Effector memory CD8-positive, alpha-beta T cell (primary cell): Measurements from ENCODE around the gene CCIN.
"Not testable (repeated sequence)": the region's sequence is repeated elsewhere in the genome, so short reads cannot be mapped to it uniquely, and the experiment has no call there.

Experiments
- ATAC-seq: fragments of 150-1000 bp; cut with Tn5 transposase; replicated peaks from 2 replicates; pipeline ENCODE4 v1.10.0; 2021; ENCODE audit warnings: mild to moderate bottlenecking, moderate library complexity
- DNase-seq, 3 experiments: peaks; one replicate each; pipeline ENCODE4 v3.0.0; 2021
- H3K27ac Mint-ChIP-seq, 2 donors: one replicate each; pipeline ENCODE4 v1.8.0; 2022; ENCODE audit warnings: mild to moderate bottlenecking in 2 of 2, mixed read lengths in 2 of 2, moderate library complexity in 2 of 2
- H3K27me3 Mint-ChIP-seq, 2 donors: one replicate each; pipeline ENCODE4 v1.8.0; 2022; ENCODE audit warnings: mixed read lengths in 2 of 2
- H3K36me3 Mint-ChIP-seq: one replicate; pipeline ENCODE4 v1.8.0; 2022; ENCODE audit warnings: mild to moderate bottlenecking, moderate library complexity, mixed read lengths; ENCODE audit not compliant: insufficient read depth
- H3K4me1 Mint-ChIP-seq, 2 donors: one replicate each; pipeline ENCODE4 v1.8.0; 2022; ENCODE audit warnings: low read depth in 2 of 2, mixed read lengths in 2 of 2
- H3K4me3 Mint-ChIP-seq, 2 donors: one replicate each; pipeline ENCODE4 v1.8.0; 2022; ENCODE audit warnings: mild to moderate bottlenecking in 2 of 2, mixed read lengths in 2 of 2, moderate library complexity in 2 of 2
- H3K9me3 Mint-ChIP-seq, 2 donors: one replicate each; pipeline ENCODE4 v1.8.0; 2022; ENCODE audit warnings: mixed read lengths in 2 of 2
- total RNA-seq, 9 experiments: gene quantifications; one replicate each; lab custom pipeline; 2026; lab: John Stamatoyannopoulos, UW

The CCIN gene
- total RNA-seq: 0 to 0.67 (median 0.21) reads per million in 9 experiments

DNA sequence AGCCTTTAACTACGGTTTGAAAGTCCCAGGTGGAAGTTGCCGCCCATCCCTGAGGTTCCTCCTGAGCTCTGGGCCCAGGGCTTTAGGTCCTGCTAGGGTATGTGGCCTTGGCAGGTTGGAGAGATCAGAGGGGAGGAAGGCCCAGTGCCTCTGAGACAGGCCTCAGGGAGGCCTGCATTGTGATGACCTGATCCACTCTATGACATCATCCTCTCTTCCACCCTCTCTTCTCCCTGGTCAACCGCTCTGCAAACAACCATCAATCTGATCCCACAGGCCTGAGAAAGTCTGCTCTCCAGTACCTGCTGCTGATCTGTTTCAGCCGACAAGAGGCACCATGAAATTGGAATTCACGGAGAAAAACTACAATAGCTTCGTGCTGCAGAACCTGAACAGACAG lies at the start of gene CCIN:
Gene CCIN (plus strand): TSS at position 223 of the 400 bp plus-strand sequence. CDS start 115 bp downstream, at position 338.
- no peak for DNase-seq
- H3K27ac Mint-ChIP-seq: no peak within 1 kb of the TSS
- no peak for ATAC-seq
- H3K4me1 Mint-ChIP-seq: peaks cover 3% of the 10 kb centered on the region in 2 donors
- H3K36me3 Mint-ChIP-seq: peaks cover 15% of the 10 kb centered on the region
- peaks cover 0 to 18% of the 10 kb centered on the region in 2 donors for H3K27me3 Mint-ChIP-seq
- H3K9me3 Mint-ChIP-seq: no peaks in the 10 kb centered on the region
- no peak within 1 kb of the TSS for H3K4me3 Mint-ChIP-seq

DNA sequence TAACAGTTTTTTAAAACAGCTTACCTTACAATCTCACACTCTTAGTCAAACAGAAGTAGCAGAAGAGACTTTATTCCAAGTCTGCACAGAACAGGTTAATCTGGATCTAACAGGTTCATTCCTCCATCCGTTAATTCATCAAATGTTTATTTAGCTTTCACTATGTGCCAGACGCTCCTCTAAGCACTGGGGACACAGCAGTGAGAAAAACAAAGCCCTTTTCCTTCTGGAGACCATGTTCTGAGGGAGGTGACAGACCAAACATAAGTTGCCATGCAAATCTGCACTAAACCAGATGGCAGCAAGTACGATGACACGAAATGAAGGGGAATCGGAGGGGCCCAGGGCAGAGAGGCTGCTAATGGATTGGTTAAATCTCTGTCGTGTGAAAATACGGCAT lies 49.7 kb upstream of the CCIN start:
- H3K4me1 Mint-ChIP-seq: no peaks in the 10 kb centered on the region
- H3K27me3 Mint-ChIP-seq: no peaks in the 10 kb centered on the region
- H3K27ac Mint-ChIP-seq: no peak overlapping the region
- H3K36me3 Mint-ChIP-seq: peaks cover 3% of the 10 kb centered on the region
- no peaks in the 10 kb centered on the region for H3K9me3 Mint-ChIP-seq
- no peak overlapping the region for H3K4me3 Mint-ChIP-seq
- no peak for ATAC-seq
- DNase-seq: no peak

GRCh38 chr9:36120705-36121104 lies 48.5 kb upstream of the CCIN start:
- Mint-ChIP-seq H3K27ac (no peak overlapping the region), H3K4me1 (peaks cover 4 to 6% of the 10 kb centered on the region in 2 donors), H3K9me3 (no peaks in the 10 kb centered on the region), H3K4me3 (no peak overlapping the region), H3K27me3 (no peaks in the 10 kb centered on the region), H3K36me3 (peaks cover 3% of the 10 kb centered on the region)
- no peak for DNase-seq
- ATAC-seq: no peak

- DNase-seq: no peak
- Mint-ChIP-seq H3K4me3 (no peak overlapping the region), H3K4me1 (peaks cover 4 to 7% of the 10 kb centered on the region in 2 donors), H3K27me3 (no peaks in the 10 kb centered on the region), H3K36me3 (no peaks in the 10 kb centered on the region), H3K27ac (no peak overlapping the region), H3K9me3 (no peaks in the 10 kb centered on the region)
- ATAC-seq: no peak
These were observed 47.2 kb upstream of the CCIN start for GRCh38 chr9:36121971-36122370.

DNA sequence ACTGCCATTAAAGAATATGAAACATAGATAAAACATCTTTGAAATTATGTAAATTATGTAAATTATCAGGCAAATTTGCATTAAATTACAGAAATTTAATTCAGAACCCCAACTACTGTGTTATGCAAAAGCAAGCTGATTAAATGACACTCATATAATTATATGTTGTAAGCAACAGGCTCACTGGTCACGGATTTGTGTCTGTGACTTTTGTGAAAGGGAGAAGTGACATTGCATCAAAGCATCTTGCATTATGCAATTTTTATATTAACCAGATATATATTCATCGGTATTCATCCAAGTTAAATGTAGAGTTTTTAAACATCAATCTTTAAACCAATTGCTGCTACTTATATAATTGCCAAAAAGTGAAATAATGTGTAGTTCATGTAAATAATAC lies 45.7 kb upstream of the CCIN start:
- no peak for DNase-seq
- no peak for ATAC-seq
- Mint-ChIP-seq H3K4me3 (no peak overlapping the region), H3K27me3 (no peaks in the 10 kb centered on the region), H3K9me3 (no peaks in the 10 kb centered on the region), H3K4me1 (peaks cover 17 to 22% of the 10 kb centered on the region in 2 donors), H3K27ac (no peak overlapping the region), H3K36me3 (no peaks in the 10 kb centered on the region)

GRCh38 chr9:36125062-36125855 lies 43.9 kb upstream of the CCIN start:
- Mint-ChIP-seq H3K9me3 (no peaks in the 10 kb centered on the region), H3K4me3 (no peak overlapping the region), H3K27ac (peak overlapping the region in 1 of 2 donors; percentile 66), H3K4me1 (peaks cover 18 to 22% of the 10 kb centered on the region in 2 donors), H3K27me3 (no peaks in the 10 kb centered on the region), H3K36me3 (no peaks in the 10 kb centered on the region)
- DNase-seq (no peak), ATAC-seq (no peak)

DNA sequence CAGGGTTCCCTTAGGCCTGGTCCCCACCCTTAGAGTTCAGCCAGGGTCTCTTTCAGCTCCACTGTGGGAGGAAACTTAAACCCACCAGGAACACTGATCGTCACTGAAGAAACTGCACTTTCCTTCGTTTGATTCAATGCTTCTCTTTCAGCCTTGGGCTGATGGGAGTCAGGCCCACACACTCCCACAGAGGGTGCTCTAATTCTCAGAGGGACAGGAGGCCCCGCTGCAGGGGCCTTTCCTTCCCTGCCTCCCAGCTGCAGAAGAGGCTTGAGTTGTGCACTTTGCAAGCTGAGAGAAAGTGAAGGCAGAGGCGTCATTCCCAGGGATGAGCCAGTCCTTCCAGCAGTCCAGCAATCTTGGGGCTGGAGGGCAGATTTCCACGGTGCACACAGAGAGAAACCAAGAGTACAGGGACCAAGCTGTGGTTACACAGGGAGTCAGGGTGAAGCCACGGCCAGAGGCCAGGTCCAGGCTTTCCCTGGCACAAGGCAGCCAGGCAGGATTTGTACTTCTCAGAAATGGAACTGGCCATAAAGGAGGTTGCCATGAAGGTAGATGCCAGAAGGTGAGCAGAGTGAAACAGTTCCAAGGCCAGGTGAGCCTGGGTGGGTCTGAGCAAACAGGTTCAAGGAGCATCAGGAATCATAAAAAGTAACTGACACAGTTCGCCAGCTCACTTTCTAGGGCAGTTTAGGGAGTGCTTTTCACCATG lies 43.0 kb upstream of the CCIN start:
- Mint-ChIP-seq H3K9me3 (no peaks in the 10 kb centered on the region), H3K27me3 (no peaks in the 10 kb centered on the region), H3K36me3 (no peaks in the 10 kb centered on the region), H3K4me1 (peaks cover 18 to 22% of the 10 kb centered on the region in 2 donors), H3K4me3 (no peak overlapping the region), H3K27ac (peak overlapping the region in 1 of 2 donors; percentile 66)
- ATAC-seq: no peak
- DNase-seq: no peak

GRCh38 chr9:36127652-36128244 lies 41.4 kb upstream of the CCIN start:
- Mint-ChIP-seq H3K4me3 (peak overlapping the region; percentile 48 to 58), H3K36me3 (no peaks in the 10 kb centered on the region), H3K4me1 (peaks cover 18 to 22% of the 10 kb centered on the region in 2 donors), H3K9me3 (no peaks in the 10 kb centered on the region), H3K27me3 (no peaks in the 10 kb centered on the region), H3K27ac (peak overlapping the region; percentile 31 to 77)
- DNase-seq (no peak), ATAC-seq (peak; percentile 92)

DNA sequence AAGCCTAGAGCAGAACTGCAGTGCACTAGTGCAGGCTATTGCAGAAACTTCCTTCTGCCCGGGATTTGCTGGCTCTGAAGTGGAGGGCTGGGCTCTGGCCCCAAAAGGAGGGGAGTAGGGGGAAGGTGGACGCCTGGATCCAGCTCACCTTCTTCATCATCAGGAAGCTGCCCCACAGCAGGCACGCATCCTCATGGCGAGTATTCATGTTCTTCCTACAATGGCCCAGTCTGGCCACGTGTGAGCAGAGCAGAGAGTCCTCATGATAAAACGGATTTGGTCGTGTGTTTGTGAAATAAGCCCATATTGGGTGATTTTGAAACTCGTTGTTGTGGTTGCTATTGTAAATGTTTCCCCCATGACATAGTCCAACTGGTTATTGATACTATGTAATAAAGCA lies 40.8 kb upstream of the CCIN start:
- Mint-ChIP-seq H3K27me3 (no peaks in the 10 kb centered on the region), H3K27ac (peak overlapping the region; percentile 31 to 77), H3K4me1 (peaks cover 18 to 22% of the 10 kb centered on the region in 2 donors), H3K4me3 (peak overlapping the region; percentile 48 to 58), H3K36me3 (no peaks in the 10 kb centered on the region), H3K9me3 (no peaks in the 10 kb centered on the region)
- no peak for ATAC-seq
- DNase-seq: no peak

- Mint-ChIP-seq H3K27ac (no peak overlapping the region), H3K9me3 (no peaks in the 10 kb centered on the region), H3K36me3 (no peaks in the 10 kb centered on the region), H3K4me1 (peaks cover 18 to 22% of the 10 kb centered on the region in 2 donors), H3K27me3 (no peaks in the 10 kb centered on the region), H3K4me3 (no peak overlapping the region)
- DNase-seq (no peak), ATAC-seq (no peak)
These were observed 40.0 kb upstream of the CCIN start for GRCh38 chr9:36129139-36129538.

DNA sequence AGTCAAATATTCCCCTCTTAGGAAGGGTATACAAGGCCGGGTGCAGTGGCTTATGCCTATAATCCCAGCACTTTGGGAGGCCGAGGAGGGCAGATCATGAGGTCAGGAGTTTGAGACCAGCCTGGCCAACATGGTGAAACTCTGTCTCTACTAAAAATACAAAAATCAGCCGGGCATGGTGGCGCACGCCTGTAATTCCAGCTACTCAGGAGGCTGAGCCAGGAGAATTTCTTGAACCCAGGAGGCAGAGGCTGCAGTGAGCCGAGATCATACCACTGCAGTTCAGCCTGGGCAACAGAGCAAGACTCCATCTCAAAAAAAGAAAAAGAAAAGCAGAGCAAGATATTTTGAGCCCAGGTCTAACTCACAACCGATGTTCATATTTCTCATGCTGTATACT lies 37.5 kb upstream of the CCIN start:
- not testable (repeated sequence) for H3K27ac Mint-ChIP-seq, H3K4me3 Mint-ChIP-seq, DNase-seq, H3K36me3 Mint-ChIP-seq, H3K27me3 Mint-ChIP-seq, ATAC-seq, H3K9me3 Mint-ChIP-seq
- H3K4me1 Mint-ChIP-seq: peaks cover 19 to 21% of the 10 kb centered on the region in 2 donors

GRCh38 chr9:36132086-36132485 lies 37.1 kb upstream of the CCIN start:
- peaks cover 19 to 21% of the 10 kb centered on the region in 2 donors for H3K4me1 Mint-ChIP-seq
- H3K4me3 Mint-ChIP-seq: no peak overlapping the region
- ATAC-seq (no peak), DNase-seq (no peak)
- H3K27ac Mint-ChIP-seq: no peak overlapping the region
- peaks cover 8% of the 10 kb centered on the region for H3K36me3 Mint-ChIP-seq
- H3K27me3 Mint-ChIP-seq: no peaks in the 10 kb centered on the region
- H3K9me3 Mint-ChIP-seq: no peaks in the 10 kb centered on the region

GRCh38 chr9:36134761-36135505 lies 34.3 kb upstream of the CCIN start:
- ATAC-seq (no peak), DNase-seq (no peak)
- Mint-ChIP-seq H3K27me3 (no peaks in the 10 kb centered on the region), H3K4me1 (peaks cover 34% of the 10 kb centered on the region in 2 donors), H3K4me3 (peak overlapping the region; percentile 6 to 99), H3K9me3 (no peaks in the 10 kb centered on the region), H3K27ac (peak overlapping the region in 1 of 2 donors; percentile 87), H3K36me3 (peaks cover 10% of the 10 kb centered on the region)
